Neutrophil (primary cell): ENCODE results near the gene ZNF618.

Experiments used
- H3K27ac ChIP-seq: fragments of 200-600 bp; sonication (generic); 2 replicates; pipeline ENCODE4 v1.5.1; 2016; ENCODE audit warnings: mild to moderate bottlenecking, moderate library complexity
- H3K27me3 ChIP-seq: fragments of 200-600 bp; sonication (generic); 2 replicates; pipeline ENCODE4 v1.6.0; 2016; ENCODE audit warnings: mild to moderate bottlenecking
- H3K36me3 ChIP-seq: fragments of 200-600 bp; sonication (generic); 2 replicates; pipeline ENCODE4 v1.5.1; 2017
- H3K4me1 ChIP-seq, 2 experiments: fragments of 200-600 bp in 1 of 2; sonication (generic) in 1 of 2; 1 replicate in 1 of 2; 2 replicates in 1 of 2; pipeline versions ENCODE4 v1.5.1 to v1.6.1; 2013 to 2016; ENCODE audit warnings: low read depth in 1 of 2, low read length in 1 of 2, mild to moderate bottlenecking in 1 of 2, moderate library complexity in 1 of 2; ENCODE audit not compliant: control insufficient read depth in 1 of 2, insufficient read depth in 1 of 2
- H3K4me3 ChIP-seq, 2 experiments: fragments of 200-600 bp in 1 of 2; sonication (generic) in 1 of 2; 1 replicate in 1 of 2; 2 replicates in 1 of 2; pipeline ENCODE4 v1.5.1; 2013 to 2016; ENCODE audit warnings: low read depth in 1 of 2, low read length in 1 of 2, mild to moderate bottlenecking in 1 of 2, moderate library complexity in 1 of 2
- H3K9me3 ChIP-seq: fragments of 200-600 bp; sonication (generic); 2 replicates; pipeline ENCODE4 v1.5.1; 2016
- TF ChIP-seq, protein P1 (sequence below): fragments of 200-600 bp; sonication (generic); IDR thresholded peaks from 2 replicates; pipeline ENCODE4 v1.5.1; 2016; ENCODE audit warnings: antibody characterized with exemption

The ZNF618 gene

DNA sequence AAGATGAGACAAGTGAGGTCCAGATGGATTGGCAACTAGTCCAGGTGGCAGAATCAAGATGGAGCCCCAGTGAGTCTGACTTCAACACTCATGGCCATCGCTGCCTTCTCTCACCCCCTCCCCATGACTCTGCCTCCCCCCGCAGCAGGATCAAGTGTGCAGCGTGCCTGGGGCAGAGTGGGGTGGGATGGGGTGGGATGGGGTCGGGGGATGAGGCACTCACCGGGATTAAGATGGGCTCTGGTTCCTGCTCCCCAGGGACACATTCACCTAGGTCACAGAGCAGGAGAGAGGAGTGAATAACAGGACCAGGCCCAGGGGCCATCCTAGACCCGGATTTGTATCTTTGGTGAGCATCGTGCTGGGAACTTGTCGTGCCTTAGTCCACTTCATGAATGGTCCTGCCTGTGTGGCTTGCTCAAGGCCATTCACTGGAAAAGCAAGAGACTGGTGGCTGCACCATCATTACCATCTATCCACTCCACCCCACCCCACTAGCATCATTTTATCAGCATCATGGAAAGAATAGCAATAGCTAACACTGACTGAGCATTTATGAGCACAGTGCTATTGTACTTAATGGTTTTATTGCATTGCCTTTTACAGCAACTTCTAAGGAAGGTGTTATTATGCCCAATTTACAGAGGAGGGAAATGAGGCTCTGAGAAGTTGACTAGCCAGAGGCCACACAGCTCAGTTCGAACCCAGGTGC lies 193.5 kb downstream of the ZNF618 start:
- no peak overlapping the region for H3K27ac ChIP-seq
- no peak overlapping the region for H3K4me3 ChIP-seq
- H3K4me1 ChIP-seq: no peaks in the 10 kb centered on the region
- TF ChIP-seq, protein P1, sequence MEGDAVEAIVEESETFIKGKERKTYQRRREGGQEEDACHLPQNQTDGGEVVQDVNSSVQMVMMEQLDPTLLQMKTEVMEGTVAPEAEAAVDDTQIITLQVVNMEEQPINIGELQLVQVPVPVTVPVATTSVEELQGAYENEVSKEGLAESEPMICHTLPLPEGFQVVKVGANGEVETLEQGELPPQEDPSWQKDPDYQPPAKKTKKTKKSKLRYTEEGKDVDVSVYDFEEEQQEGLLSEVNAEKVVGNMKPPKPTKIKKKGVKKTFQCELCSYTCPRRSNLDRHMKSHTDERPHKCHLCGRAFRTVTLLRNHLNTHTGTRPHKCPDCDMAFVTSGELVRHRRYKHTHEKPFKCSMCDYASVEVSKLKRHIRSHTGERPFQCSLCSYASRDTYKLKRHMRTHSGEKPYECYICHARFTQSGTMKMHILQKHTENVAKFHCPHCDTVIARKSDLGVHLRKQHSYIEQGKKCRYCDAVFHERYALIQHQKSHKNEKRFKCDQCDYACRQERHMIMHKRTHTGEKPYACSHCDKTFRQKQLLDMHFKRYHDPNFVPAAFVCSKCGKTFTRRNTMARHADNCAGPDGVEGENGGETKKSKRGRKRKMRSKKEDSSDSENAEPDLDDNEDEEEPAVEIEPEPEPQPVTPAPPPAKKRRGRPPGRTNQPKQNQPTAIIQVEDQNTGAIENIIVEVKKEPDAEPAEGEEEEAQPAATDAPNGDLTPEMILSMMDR: no peak
- H3K27me3 ChIP-seq: peaks cover 10% of the 10 kb centered on the region
- no peaks in the 10 kb centered on the region for H3K9me3 ChIP-seq
- H3K36me3 ChIP-seq: no peaks in the 10 kb centered on the region

DNA sequence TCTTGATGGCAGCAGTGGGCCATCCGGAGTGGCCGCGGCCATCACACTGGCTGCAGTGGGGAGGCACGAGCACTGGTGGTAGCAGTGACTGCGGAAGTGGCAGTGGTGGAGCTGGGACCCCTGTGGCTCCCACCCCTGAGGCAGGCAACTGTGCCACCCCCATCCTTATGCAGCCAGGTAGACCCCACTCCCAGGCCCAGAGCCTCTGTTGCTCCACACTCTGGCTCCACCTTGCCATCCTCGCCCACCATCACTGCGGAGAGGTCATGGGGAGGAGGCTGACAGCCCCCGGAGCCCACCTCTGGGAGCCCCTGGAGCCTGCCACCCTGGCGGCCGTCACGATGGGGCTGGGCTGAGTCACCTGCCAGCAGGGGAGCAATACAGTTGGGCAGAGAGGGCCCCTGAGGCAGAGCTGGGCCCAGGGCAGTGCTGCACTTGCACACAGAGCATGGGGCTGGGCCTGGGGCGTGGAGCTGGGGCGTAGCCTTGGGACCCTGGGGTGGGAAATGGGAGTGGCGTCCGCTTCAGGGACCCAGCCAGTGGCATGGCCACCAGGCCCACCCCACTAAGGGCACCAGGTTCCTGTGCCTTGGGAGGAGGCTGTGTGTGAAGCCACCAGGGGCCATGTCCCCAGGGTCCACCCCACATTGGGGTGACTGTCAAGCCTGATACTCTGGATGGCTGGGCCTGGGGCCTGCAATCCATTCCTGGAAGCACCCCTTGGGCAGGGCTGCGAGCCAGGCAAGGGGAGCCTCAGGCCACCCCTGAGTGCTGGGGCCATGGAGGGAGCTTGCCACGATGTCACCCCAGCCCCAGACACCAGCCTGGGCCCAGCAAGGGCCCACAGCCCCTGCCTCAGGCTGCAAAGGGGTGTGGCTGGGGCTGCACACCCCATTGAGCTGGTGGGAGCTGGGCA lies 194.3 kb downstream of the ZNF618 start:
- Histone ChIP-seq H3K4me3 (no peak overlapping the region), H3K27me3 (peaks cover 7% of the 10 kb centered on the region), H3K36me3 (no peaks in the 10 kb centered on the region), H3K4me1 (no peaks in the 10 kb centered on the region), H3K27ac (no peak overlapping the region), H3K9me3 (no peaks in the 10 kb centered on the region)
- TF ChIP-seq, protein P1: no peak

DNA sequence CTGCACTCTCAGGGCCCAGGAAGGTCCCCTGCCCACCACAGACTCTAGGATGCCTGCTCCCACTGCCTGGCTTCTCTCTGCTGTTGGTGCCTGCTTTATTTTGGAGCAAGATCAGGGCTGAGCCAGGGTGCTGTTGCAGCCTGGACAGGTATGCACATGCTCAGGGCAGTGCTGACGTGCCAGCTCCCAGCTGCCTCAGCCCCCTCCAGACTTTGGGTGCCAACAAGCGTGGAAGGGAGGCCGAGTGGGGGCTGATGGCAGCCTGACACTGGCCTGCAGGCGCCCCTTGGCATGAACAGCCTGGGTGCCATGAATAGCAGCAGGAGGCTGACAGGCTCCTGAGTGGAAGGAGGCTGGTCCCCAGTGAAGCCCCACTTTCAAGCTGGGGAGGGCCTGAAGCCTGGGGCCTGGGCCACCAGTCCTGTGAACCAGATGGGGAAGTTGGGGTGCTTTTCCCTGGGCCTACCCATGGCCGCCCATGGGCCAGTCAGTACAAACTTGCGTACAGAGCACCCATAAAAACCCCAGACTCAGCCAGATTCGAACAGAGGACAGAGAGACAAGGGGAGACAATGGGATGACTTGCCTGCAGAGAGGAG lies 195.2 kb downstream of the ZNF618 start:
- Histone ChIP-seq H3K4me1 (no peaks in the 10 kb centered on the region), H3K9me3 (no peaks in the 10 kb centered on the region), H3K4me3 (no peak overlapping the region), H3K36me3 (no peaks in the 10 kb centered on the region), H3K27me3 (peaks cover 16% of the 10 kb centered on the region), H3K27ac (no peak overlapping the region)
- TF ChIP-seq, protein P1: no peak

DNA sequence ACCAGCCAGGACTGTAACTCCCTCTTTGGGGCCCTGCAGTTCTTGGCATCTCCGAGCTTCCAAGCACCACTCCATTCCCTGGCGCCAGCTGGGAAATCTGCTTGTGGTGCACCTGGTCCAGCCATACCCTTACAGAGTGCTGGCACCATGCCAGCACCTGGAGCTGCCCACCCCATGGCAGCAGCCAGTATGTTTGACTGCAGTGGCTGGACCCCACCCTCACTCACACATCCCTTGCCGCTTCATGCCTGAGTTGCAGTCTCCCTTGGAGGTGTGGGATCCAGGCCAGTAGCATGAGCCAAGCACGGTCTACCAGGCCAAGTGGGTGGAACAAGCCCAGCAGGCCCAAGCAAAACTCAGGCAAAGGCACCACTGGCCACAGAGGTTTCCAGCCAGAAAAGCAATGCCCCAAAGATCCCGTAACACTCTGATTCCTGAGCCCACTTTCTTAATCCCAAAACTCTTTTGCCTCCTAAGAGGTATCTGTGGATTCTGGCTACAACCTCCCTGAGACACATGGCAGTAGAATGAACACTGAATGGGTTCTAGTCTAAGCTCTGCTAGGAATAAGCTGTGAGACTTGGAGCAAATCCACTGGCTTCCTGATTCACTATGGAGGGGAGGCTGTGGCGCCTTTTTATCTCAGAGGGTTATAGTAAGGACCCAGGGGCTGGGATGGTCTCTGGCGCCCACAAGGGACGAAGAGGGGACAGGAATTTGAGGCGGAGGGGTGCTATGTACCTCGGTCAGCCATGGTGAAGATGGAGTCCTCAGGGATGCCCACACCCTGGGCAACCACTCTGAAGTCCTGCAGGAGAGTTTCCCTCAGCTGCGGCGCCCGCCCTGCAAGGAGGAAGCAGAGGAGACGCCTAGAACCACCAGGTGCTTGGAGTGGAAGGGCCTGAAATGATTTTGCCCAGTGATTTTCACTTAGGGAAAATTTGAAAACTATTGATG lies 196.4 kb downstream of the ZNF618 start:
- Histone ChIP-seq H3K27me3 (peaks cover 22% of the 10 kb centered on the region), H3K9me3 (no peaks in the 10 kb centered on the region), H3K4me3 (no peak overlapping the region), H3K27ac (no peak overlapping the region), H3K4me1 (no peaks in the 10 kb centered on the region), H3K36me3 (no peaks in the 10 kb centered on the region)
- TF ChIP-seq, protein P1: no peak

DNA sequence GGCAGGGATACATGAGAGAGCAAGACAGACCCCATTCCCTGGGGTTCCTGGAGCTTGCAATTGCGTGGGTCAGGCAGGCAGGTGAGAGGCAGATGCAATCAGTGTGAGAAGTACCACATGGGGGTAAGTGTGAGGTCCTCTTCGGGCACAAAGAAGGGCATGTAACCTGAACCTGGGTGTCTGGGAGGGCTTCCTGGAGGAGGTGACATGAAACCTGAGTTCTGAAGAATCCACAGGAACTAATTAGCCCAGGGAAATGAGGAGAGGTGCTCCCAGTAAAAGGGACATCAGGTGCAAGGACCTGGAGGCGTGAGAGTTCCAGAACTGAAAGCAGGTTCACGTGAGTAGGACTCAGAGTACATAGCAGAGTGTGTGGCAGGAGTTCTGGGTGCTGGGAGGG lies 199.5 kb downstream of the ZNF618 start:
- H3K27ac ChIP-seq: no peak overlapping the region
- no peaks in the 10 kb centered on the region for H3K4me1 ChIP-seq
- TF ChIP-seq, protein P1: no peak
- H3K36me3 ChIP-seq: no peaks in the 10 kb centered on the region
- H3K4me3 ChIP-seq: no peak overlapping the region
- peaks cover 22% of the 10 kb centered on the region for H3K27me3 ChIP-seq
- no peaks in the 10 kb centered on the region for H3K9me3 ChIP-seq
